Measurements from ENCODE around the gene FCGR1A. TPM values are rescaled to one million over a fixed set of nuclear protein-coding genes. Genes with fewer than 3 reads are reported as not detected.
A peak's percentile ranks its signal among the peaks of the same experiment; 100 is the strongest.
"Not testable (repeated sequence)": the region's sequence is repeated elsewhere in the genome, so short reads cannot be mapped to it uniquely, and the experiment has no call there.

The FCGR1A gene
- total and polyA plus RNA-seq, 2 donors (not counting 3 experiments of a cell fraction or from before 2014, with no cell fraction given): not detected

DNA sequence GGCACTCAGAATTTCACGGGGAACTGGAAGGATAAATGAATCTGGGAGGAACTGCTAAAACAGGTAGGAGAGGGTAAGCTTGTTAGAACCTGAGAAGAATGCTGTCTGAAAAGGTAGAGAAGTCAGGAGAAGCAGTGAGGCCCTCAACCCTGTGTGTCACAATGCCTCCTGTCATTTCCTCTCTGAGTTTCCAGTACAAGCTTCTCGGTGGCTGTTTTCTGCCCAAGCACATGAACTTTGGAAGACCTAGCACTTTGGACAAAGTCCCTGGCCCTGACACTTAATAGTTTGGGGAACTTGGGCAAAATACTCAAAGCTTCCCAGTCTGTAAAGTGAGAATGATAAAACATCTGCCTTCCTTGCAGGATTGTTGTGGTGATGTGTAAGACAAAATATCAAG, 44.1 kb downstream of the FCGR1A start:
- H4K20me1 ChIP-seq (replicated peaks; ENCODE audit: control insufficient read depth, extremely low read depth, insufficient read depth, low read length); H3K27ac ChIP-seq (ENCODE audit: insufficient read depth, low read depth, low read length); H3K4me2 ChIP-seq (ENCODE audit: insufficient read depth, low read length); CTCF ChIA-PET; dilution Hi-C loops (cut with MboI; ENCODE audit: extremely low pct_ligation_motif_present, low sequenced_read_pairs); H3K4me1 ChIP-seq (ENCODE audit: control insufficient read depth, extremely low read depth, insufficient read depth, low read length); POLR2A ChIA-PET; H3K9ac ChIP-seq (replicated peaks; ENCODE audit: extremely low read depth, insufficient read depth, low read length); BruUV-seq (replicated peaks); H3K4me3 ChIP-seq (replicated peaks in 1 of 3; ENCODE audit: insufficient read depth in 1 of 3, low read depth in 1 of 3, low read length in 3 of 3); H3K9me1 ChIP-seq (replicated peaks; ENCODE audit: control insufficient read depth, extremely low read depth, insufficient read depth, low read length); intact Hi-C loops (cut with micrococcal nuclease); DNase-seq (ENCODE audit: low read depth, low spot score); FAIRE-seq; H3K27me3 ChIP-seq (ENCODE audit: control insufficient read depth in 2 of 2, insufficient read depth in 2 of 2, low read length in 2 of 2); H3K9me3 ChIP-seq (replicated peaks; ENCODE audit: control insufficient read depth, insufficient read depth, low read length); H3K36me3 ChIP-seq (ENCODE audit: control insufficient read depth in 2 of 2, extremely low read depth in 1 of 2, insufficient read depth in 2 of 2, low read length in 2 of 2); H3K79me2 ChIP-seq (ENCODE audit: control insufficient read depth, insufficient read depth, low read length); H2AFZ ChIP-seq (ENCODE audit: low read depth, low read length): not testable (repeated sequence)

DNA sequence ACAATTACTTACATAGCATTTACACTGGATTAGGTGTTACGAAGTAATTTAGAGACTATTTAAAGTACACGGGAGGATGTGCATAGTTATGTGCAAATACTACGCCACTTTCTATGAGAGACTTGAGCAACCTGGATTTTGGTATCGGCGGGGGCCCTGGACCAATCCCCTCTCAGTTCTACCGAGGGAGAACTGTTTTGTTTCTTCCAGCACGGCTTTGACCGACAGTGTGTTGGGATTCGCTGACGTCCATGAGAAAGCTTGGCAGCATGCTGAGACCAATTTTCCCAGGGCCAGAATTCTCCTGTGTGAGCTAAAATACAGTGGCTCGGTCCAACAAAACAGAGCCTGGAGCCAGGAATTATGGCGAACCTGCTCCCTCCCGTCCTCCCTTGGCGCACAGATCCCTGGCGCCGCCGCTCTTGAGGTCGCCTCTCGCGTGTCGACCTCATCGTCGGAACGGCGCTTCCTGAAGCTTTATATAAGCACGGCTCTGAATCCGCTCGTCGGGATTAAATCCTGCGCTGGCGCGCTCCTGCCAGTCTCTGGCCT, 49.3 kb downstream of the FCGR1A start:
- H3K9ac ChIP-seq (replicated peaks; ENCODE audit: extremely low read depth, insufficient read depth, low read length); CTCF ChIA-PET; intact Hi-C loops (cut with micrococcal nuclease); H3K27me3 ChIP-seq (ENCODE audit: control insufficient read depth in 2 of 2, insufficient read depth in 2 of 2, low read length in 2 of 2); H3K27ac ChIP-seq (ENCODE audit: insufficient read depth, low read depth, low read length); H3K79me2 ChIP-seq (ENCODE audit: control insufficient read depth, insufficient read depth, low read length); H3K9me3 ChIP-seq (replicated peaks; ENCODE audit: control insufficient read depth, insufficient read depth, low read length); H3K4me3 ChIP-seq (replicated peaks in 1 of 3; ENCODE audit: insufficient read depth in 1 of 3, low read depth in 1 of 3, low read length in 3 of 3); H4K20me1 ChIP-seq (replicated peaks; ENCODE audit: control insufficient read depth, extremely low read depth, insufficient read depth, low read length); dilution Hi-C loops (cut with MboI; ENCODE audit: extremely low pct_ligation_motif_present, low sequenced_read_pairs); FAIRE-seq; DNase-seq (ENCODE audit: low read depth, low spot score); POLR2A ChIA-PET; H3K9me1 ChIP-seq (replicated peaks; ENCODE audit: control insufficient read depth, extremely low read depth, insufficient read depth, low read length); H2AFZ ChIP-seq (ENCODE audit: low read depth, low read length); H3K4me2 ChIP-seq (ENCODE audit: insufficient read depth, low read length); H3K36me3 ChIP-seq (ENCODE audit: control insufficient read depth in 2 of 2, extremely low read depth in 1 of 2, insufficient read depth in 2 of 2, low read length in 2 of 2); H3K4me1 ChIP-seq (ENCODE audit: control insufficient read depth, extremely low read depth, insufficient read depth, low read length): not testable (repeated sequence)
- BruUV-seq (replicated peaks): TSS peak; percentile 87

DNA sequence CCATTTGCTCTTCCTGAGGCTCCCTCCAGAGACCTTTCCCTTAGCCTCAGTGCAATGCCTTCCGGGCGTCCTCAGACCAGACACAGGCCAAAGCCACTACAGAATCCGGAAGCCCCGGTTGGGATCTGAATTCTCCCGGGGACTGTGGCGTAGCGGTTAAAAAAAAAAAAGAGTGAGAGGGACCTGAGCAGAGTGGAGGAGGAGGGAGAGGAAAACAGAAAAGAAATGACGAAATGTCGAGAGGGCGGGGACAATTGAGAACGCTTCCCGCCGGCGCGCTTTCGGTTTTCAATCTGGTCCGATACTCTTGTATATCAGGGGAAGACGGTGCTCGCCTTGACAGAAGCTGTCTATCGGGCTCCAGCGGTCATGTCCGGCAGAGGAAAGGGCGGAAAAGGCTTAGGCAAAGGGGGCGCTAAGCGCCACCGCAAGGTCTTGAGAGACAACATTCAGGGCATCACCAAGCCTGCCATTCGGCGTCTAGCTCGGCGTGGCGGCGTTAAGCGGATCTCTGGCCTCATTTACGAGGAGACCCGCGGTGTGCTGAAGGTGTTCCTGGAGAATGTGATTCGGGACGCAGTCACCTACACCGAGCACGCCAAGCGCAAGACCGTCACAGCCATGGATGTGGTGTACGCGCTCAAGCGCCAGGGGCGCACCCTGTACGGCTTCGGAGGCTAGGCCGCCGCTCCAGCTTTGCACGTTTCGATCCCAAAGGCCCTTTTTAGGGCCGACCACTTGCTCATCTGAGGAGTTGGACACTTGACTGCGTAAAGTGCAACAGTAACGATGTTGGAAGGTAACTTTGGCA, 50.0 kb downstream of the FCGR1A start:
- not testable (repeated sequence) for H3K4me2 ChIP-seq (ENCODE audit: insufficient read depth, low read length); FAIRE-seq

GRCh38 chr1:149833144-149833543, 50.6 kb downstream of the FCGR1A start:
- H2AFZ ChIP-seq (ENCODE audit: low read depth, low read length); dilution Hi-C loops (cut with MboI; ENCODE audit: extremely low pct_ligation_motif_present, low sequenced_read_pairs); H3K4me1 ChIP-seq (ENCODE audit: control insufficient read depth, extremely low read depth, insufficient read depth, low read length); H3K9me1 ChIP-seq (replicated peaks; ENCODE audit: control insufficient read depth, extremely low read depth, insufficient read depth, low read length); H3K27ac ChIP-seq (ENCODE audit: insufficient read depth, low read depth, low read length); CTCF ChIA-PET; H3K4me3 ChIP-seq (replicated peaks in 1 of 3; ENCODE audit: insufficient read depth in 1 of 3, low read depth in 1 of 3, low read length in 3 of 3); H4K20me1 ChIP-seq (replicated peaks; ENCODE audit: control insufficient read depth, extremely low read depth, insufficient read depth, low read length); H3K9me3 ChIP-seq (replicated peaks; ENCODE audit: control insufficient read depth, insufficient read depth, low read length); POLR2A ChIA-PET; BruUV-seq (replicated peaks); H3K36me3 ChIP-seq (ENCODE audit: control insufficient read depth in 2 of 2, extremely low read depth in 1 of 2, insufficient read depth in 2 of 2, low read length in 2 of 2); intact Hi-C loops (cut with micrococcal nuclease); H3K79me2 ChIP-seq (ENCODE audit: control insufficient read depth, insufficient read depth, low read length); DNase-seq (ENCODE audit: low read depth, low spot score); H3K9ac ChIP-seq (replicated peaks; ENCODE audit: extremely low read depth, insufficient read depth, low read length); H3K27me3 ChIP-seq (ENCODE audit: control insufficient read depth in 2 of 2, insufficient read depth in 2 of 2, low read length in 2 of 2); FAIRE-seq; H3K4me2 ChIP-seq (ENCODE audit: insufficient read depth, low read length): not testable (repeated sequence)

More for the DNA sequence above, 50.0 kb downstream of the FCGR1A start:
- intact Hi-C loops (cut with micrococcal nuclease); H2AFZ ChIP-seq (ENCODE audit: low read depth, low read length); CTCF ChIA-PET; H3K9me1 ChIP-seq (replicated peaks; ENCODE audit: control insufficient read depth, extremely low read depth, insufficient read depth, low read length); H3K9me3 ChIP-seq (replicated peaks; ENCODE audit: control insufficient read depth, insufficient read depth, low read length); H3K27ac ChIP-seq (ENCODE audit: insufficient read depth, low read depth, low read length); H3K36me3 ChIP-seq (ENCODE audit: control insufficient read depth in 2 of 2, extremely low read depth in 1 of 2, insufficient read depth in 2 of 2, low read length in 2 of 2); POLR2A ChIA-PET; H3K9ac ChIP-seq (replicated peaks; ENCODE audit: extremely low read depth, insufficient read depth, low read length); dilution Hi-C loops (cut with MboI; ENCODE audit: extremely low pct_ligation_motif_present, low sequenced_read_pairs); DNase-seq (ENCODE audit: low read depth, low spot score); H3K79me2 ChIP-seq (ENCODE audit: control insufficient read depth, insufficient read depth, low read length); H3K4me3 ChIP-seq (replicated peaks in 1 of 3; ENCODE audit: insufficient read depth in 1 of 3, low read depth in 1 of 3, low read length in 3 of 3); H4K20me1 ChIP-seq (replicated peaks; ENCODE audit: control insufficient read depth, extremely low read depth, insufficient read depth, low read length); H3K4me1 ChIP-seq (ENCODE audit: control insufficient read depth, extremely low read depth, insufficient read depth, low read length); H3K27me3 ChIP-seq (ENCODE audit: control insufficient read depth in 2 of 2, insufficient read depth in 2 of 2, low read length in 2 of 2): not testable (repeated sequence)
- BruUV-seq (replicated peaks): TSS peak; percentile 95

All from endothelial cell of umbilical vein (primary cell).